GM18520 (cell line): ENCODE results near the gene NIM1K.
"Not testable (repeated sequence)": the region's sequence is repeated elsewhere in the genome, so short reads cannot be mapped to it uniquely, and the experiment has no call there.

Experiments
- ATAC-seq: cut with Tn5 transposase; IDR thresholded peaks from one replicate; pipeline ENCODE4 v1.9.1; 2021; ENCODE audit not compliant: unreplicated experiment

The NIM1K gene

DNA sequence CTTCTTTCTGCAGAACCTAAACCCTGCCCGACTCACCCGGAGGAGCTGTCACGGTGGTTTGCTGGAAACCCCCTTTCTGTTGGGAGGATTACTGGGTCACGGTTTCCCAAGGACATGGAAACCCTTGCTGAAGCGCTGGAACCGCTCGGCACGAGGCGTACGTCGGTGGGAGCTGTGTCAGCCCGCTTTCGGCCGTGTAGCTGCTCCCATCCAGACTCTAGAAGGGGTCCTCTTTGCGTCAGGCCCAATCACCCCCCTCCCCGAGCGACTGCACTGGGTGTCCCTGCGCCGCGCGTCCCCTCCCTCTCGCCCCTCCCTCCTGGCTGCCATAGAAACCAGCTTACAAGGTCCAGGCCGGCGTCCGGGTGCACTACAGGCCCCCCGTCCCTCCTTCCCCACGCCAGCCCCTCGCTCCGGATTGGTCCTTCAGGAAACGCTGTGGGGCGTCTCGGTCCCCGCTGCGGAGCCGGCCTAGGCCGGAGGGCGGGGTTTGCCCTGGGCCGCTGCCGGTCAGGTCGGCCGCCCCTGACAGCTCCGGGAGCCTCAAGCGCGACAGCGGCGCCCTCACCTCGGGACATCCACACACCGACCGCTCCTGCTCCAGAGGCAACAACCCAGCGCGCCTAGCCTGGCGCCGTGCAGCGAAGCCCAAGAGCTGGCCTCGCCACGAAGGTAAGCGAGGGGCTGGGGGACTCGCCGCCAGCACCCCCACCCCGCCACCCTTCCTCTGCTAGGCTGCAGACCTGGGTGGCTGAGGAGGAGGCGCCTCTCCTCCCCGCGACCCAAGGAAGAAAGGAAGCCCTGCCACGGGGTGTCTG is at the start of gene NIM1K:
Gene NIM1K, plus strand, starts transcription at position 486 of the 818 bp plus-strand sequence. CDS start 53,551 bp downstream, outside the sequence.
- ATAC-seq, result peak; percentile 61

DNA sequence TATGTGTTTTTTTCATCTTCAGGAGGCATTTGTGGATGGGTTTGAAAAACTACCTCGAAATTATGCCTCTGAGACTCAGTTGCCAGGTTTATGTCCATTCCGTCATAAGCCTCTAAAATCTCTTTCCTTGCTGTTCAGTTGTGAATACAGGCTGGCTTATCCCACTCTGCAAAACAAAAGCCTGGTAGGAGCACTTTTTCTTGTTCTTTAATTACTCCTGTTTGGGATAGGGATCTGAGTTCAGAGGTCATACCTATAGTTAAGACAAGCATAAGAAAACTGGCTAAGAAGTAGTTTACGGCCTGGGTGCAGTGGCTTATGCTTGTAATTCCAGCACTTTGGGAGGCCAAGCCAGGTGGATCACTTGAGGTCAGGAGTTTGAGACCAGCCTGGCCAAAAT is 47.0 kb upstream of the NIM1K start:
- no peak for ATAC-seq

DNA sequence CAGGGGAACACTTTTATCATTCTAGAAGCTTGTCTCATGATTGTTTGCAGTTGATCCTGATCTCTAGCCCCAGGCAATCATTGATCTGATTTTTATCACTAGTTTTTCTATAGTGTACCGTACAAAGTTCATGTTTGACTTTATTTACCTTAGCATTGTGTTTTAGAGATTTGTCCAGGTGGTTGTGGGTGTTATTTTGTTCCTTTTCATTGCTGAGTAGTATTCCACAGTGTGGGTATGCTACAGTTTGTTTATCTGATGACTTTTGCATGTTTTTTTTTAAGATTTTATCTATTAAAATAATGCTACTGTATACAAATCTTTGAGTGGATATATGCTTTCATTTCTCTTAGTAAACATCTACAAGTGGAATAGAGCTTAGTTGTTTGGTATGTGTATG is 45.1 kb upstream of the NIM1K start:
- ATAC-seq, result no peak

DNA sequence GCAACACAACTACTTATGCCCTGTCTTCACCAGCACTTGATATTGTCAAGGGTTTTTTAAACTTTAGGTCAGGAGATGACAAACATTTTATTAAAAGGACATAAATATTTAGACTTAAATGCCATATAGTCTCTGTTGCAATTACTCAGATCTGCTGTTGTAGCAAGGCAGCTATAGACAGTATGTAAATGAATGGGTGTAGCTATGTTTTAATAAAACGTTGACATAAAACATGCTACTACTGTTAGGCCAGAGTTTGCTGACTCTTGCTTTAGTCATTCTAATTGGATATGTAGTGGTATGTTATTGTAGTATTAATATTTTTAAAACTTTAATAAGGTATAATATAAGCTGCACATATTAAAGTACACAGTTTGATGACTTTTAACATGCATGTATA is 43.6 kb upstream of the NIM1K start:
- ATAC-seq, result no peak

- no peak for ATAC-seq
Measured at GRCh38 chr5:43149231-43149630, 42.8 kb upstream of the NIM1K start.

DNA sequence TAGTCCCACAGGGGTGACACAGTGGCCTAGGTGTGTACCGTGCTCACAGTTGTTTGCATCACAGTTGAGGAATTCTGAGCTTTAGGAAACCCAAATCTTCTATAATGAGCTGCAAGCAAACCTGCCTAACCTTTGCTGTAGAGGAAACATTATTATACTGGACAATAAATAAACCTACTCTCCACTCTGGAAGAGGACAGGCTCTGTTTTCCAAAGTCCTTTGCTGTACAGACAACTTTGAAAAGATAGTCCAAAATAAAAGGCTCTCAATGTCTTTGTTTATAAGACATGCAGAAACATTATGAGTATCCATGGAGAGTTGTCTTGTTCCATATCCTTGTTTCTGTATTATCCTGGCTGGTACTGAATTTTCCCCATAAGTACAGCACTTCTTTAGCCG is 42.0 kb upstream of the NIM1K start:
- no peak for ATAC-seq

DNA sequence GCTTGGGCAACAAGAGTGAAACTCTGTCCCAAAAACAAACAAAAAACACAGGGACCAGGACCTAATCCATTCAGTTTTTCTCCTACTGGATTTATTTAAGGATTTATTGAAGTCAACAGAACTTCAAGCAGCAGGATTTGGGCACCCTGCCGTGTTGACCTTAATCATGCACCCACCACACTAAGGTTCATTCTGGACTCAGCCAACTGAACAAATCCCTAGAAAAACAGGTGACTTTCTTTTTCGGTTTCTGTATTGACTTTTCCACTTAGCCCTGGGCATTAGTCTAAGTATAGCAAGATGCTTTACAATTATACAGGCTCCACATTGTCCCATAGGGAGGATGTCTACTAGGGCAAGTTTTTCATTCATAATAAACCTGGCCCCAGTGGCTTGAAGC is 41.3 kb upstream of the NIM1K start:
- ATAC-seq, result no peak

DNA sequence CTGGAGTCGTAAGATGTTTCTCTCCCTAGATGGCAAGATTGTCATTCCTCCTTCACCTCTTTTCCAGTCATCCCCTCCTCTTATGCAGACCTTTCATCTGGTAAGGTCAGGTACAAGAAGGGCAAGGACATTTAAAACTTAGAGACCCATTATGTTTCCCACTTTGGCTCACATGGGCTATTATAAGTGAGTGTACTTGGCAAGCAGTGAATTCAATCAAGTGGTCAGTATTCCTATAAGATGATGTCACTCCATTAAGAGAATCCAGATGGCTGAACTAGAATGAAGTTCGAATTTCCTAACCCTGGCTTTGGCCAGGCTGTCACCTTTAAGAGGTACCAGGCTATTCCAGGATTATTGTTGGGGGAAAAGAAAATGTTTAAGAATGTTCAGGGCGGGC is 39.1 kb upstream of the NIM1K start:
- no peak for ATAC-seq

- no peak for ATAC-seq
Measured at GRCh38 chr5:43154469-43154868, 37.6 kb upstream of the NIM1K start.

- ATAC-seq, result no peak
Measured at GRCh38 chr5:43155394-43156096, 36.5 kb upstream of the NIM1K start.

DNA sequence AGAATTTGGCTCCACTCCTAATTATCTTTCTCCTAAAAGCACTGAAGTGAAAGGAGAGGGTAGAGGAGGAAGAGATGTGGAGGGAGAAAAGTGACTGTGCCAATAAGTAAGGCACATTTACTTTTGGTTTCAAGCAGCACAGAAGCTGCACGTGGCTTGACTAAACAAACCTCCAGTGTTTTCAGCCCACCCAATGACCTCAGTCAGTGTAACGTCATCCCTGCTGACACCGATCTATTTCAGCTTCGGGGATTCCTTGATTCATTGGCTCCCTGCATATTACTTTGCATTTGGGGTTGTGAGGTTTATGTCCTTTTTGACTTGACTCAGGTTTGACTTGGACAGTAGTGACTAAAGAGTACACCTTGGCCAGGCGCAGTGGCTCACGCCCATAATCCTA is 35.6 kb upstream of the NIM1K start:
- no peak for ATAC-seq

- no peak for ATAC-seq
Measured at GRCh38 chr5:43157068-43157467, 35.0 kb upstream of the NIM1K start.

DNA sequence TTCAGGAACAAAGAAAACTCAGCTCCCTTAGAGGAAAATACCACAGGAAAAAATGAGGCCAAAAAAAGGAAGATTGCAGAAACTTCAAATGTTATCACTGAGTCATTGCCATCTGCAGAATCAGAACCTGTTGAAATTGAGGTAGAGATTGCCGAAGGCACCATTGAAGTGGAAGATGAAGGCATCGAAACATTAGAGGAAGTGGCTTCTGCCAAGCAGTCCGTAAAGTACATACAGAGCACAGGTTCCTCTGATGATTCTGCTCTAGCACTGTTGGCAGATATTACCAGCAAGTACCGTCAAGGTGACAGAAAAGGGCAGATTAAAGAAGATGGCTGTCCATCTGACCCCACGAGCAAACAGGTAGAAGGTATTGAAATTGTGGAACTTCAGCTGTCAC is 30.8 kb upstream of the NIM1K start:
- ATAC-seq, result no peak

DNA sequence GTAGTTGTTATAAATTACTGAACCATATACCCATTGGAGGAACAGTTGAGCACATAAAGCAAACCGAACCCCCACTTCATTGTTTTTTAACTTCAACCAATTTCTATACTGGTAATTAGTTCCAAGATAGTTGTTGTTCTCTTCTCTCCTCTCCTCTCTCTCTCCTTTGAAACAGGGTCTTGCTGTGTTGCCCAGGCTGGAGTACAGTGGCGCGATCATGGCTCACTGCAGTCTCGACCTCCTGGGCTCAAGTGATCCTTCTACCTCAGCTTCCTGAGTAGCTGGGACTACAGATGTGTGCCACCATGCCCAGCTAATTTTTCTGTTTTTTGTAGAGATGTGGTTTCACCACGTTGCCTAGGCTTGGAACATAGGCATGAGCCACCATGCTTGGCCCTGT is 27.2 kb upstream of the NIM1K start:
- ATAC-seq, result not testable (repeated sequence)

- no peak for ATAC-seq
Measured at GRCh38 chr5:43165323-43165722, 26.7 kb upstream of the NIM1K start.

- no peak for ATAC-seq
Measured at GRCh38 chr5:43168175-43168574, 23.9 kb upstream of the NIM1K start.

DNA sequence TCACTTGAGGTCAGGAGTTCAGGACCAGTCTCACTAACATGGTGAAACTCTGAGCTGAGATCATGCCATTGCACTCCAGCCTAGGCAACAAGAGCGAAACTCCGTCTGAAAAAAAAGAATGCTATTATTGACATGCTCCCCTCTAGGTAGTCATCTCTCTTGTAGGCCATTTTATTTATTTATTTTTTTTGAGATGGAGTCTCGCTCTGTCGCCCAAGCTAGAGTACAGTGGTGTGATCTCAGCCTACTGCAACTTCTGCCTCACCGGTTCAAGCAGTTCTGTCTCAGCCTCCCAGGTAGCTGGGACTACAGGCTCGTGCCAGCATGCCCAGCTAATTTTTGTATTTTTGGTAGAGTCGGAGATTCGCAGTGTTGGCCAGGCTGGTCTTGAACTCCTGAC is 20.6 kb upstream of the NIM1K start:
- ATAC-seq, result no peak

GRCh38 chr5:43171926-43172325 is 20.1 kb upstream of the NIM1K start:
- no peak for ATAC-seq

DNA sequence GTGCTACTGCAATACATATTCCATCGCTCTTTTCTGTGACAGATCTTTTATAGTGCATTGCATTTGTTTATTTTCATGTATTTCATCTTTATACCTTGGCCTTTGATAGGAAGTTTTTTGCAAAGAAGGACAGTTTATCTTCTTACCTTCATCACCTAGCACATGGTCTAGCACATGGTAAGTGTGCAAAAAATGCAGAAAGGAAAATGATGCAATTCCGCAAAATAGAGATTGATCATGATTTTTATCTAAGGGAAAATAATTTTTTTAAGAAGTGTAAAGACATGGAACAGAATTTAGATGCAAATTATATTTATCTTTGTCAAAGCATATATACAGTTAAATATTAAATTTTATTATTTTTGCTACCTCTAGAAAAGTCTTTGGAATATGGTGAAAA is 19.2 kb upstream of the NIM1K start:
- no peak for ATAC-seq

DNA sequence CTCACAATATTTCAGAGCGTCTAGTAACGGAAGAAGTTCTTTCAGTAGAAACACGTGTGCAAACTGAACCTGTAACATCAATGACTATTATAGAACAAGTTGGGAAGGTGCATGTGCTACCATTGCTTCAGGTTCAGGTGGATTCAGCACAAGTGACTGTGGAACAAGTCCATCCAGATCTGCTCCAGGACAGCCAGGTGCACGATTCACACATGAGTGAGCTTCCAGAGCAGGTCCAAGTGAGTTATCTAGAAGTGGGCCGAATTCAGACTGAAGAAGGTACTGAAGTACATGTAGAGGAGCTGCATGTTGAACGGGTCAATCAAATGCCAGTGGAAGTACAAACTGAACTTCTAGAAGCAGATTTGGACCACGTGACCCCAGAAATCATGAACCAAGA is 17.4 kb upstream of the NIM1K start:
- ATAC-seq, result no peak

- ATAC-seq, result no peak
Measured at GRCh38 chr5:43179836-43180235, 12.2 kb upstream of the NIM1K start.

DNA sequence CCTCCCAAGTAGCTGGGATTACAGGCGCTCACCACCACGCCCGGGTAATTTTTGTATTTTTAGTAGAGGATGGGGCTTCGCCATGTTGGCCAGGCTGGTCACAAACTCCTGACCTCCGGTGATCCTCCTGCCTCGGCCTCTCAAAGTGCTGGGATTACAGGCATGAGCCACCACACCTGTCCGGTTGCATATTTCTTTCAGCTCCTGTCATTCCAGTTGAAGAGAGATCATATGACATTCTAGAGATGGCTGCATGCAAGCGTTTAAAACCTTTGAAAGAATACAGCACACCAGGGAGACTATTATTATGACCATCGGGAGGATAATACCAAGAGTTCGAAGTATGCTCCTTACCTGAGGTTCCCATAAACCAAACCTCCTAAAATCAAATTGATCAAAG is 9.6 kb upstream of the NIM1K start:
- ATAC-seq, result no peak

DNA sequence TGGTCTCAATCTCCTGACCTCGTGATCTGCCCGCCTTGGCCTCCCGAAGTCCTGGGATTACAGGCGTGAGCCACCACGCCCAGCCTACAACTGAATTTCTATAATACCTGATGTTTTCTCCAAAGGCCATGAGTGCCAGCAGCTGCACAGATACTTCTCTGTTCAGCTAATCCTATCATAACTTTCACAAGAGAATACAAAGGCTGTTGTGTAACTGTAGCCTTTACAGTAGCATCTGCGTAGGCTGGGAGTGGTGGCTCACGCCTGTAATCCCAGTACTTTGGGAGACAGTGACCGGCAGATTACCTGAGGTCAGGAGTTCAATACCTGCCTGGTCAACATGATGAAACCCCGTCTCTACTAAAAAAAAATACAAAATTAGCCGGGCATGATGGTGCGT is 8.9 kb upstream of the NIM1K start:
- not testable (repeated sequence) for ATAC-seq
